Loucy (cell line): ENCODE results near the gene RRP1.

Source experiments
- H2AFZ ChIP-seq: fragments of 200-600 bp; sonication (generic); 2 replicates; pipeline ENCODE4 v1.6.0; 2016; ENCODE audit warnings: antibody characterized with exemption, mild to moderate bottlenecking, low read length, moderate library complexity
- H3F3A ChIP-seq: fragments of 200-600 bp; 2 replicates; pipeline ENCODE4 v1.6.0; 2016; ENCODE audit warnings: antibody characterized with exemption, low read depth, mild to moderate bottlenecking
- H3K27me3 ChIP-seq: fragments of 200-600 bp; sonication (generic); 2 replicates; pipeline ENCODE4 v1.6.1; 2014; ENCODE audit warnings: low read length, mild to moderate bottlenecking; ENCODE audit not compliant: insufficient read depth, poor library complexity, severe bottlenecking
- H3K36me3 ChIP-seq: fragments of 200-600 bp; sonication (generic); 2 replicates; pipeline ENCODE4 v1.6.1; 2016; ENCODE audit warnings: low read length; ENCODE audit not compliant: insufficient read depth
- H3K4me1 ChIP-seq: fragments of 200-600 bp; sonication (generic); 2 replicates; pipeline ENCODE4 v1.5.1; 2014; ENCODE audit warnings: low read length, mild to moderate bottlenecking; ENCODE audit not compliant: insufficient read depth, poor library complexity, severe bottlenecking
- H3K4me2 ChIP-seq: fragments of 200-600 bp; sonication (generic); 2 replicates; pipeline ENCODE4 v1.6.0; 2014; ENCODE audit warnings: antibody characterized with exemption, low read length, low read depth, mild to moderate bottlenecking; ENCODE audit not compliant: poor library complexity, severe bottlenecking
- H3K4me3 ChIP-seq: fragments of 200-600 bp; sonication (generic); 2 replicates; pipeline ENCODE4 v1.5.1; 2014; ENCODE audit warnings: low read length, mild to moderate bottlenecking, mixed read lengths; ENCODE audit not compliant: poor library complexity, severe bottlenecking
- H3K79me2 ChIP-seq: fragments of 200-600 bp; sonication (generic); 2 replicates; pipeline ENCODE4 v1.6.1; 2014; ENCODE audit warnings: low read length; ENCODE audit not compliant: insufficient read depth
- H3K9ac ChIP-seq: fragments of 200-600 bp; sonication (generic); 2 replicates; pipeline ENCODE4 v1.6.0; 2014; ENCODE audit warnings: mild to moderate bottlenecking, low read depth, low read length, moderate library complexity; ENCODE audit not compliant: poor library complexity, severe bottlenecking
- H3K9me2 ChIP-seq: fragments of 200-600 bp; sonication (generic); replicated peaks from 2 replicates; pipeline ENCODE4 v1.6.1; 2016; ENCODE audit warnings: low read depth, low read length, mixed read lengths
- H3K9me3 ChIP-seq: fragments of 200-600 bp; sonication (generic); 2 replicates; pipeline ENCODE4 v1.6.1; 2014; ENCODE audit warnings: mild to moderate bottlenecking, antibody characterized with exemption, low read length, low read depth; ENCODE audit not compliant: insufficient read depth
- H4K20me1 ChIP-seq: fragments of 200-600 bp; sonication (generic); 2 replicates; pipeline ENCODE4 v1.6.0; 2014; ENCODE audit warnings: antibody characterized with exemption, low read length, mild to moderate bottlenecking; ENCODE audit not compliant: insufficient read depth, poor library complexity, severe bottlenecking
- EZH2phosphoT487 ChIP-seq: fragments of 200-600 bp; IDR thresholded peaks from 2 replicates; pipeline ENCODE4 v1.6.1; 2018; ENCODE audit warnings: antibody characterized with exemption, mild to moderate bottlenecking, moderate library complexity, borderline replicate concordance
- TF ChIP-seq, protein P1 (sequence below): fragments of 200-600 bp; sonication (generic); conservative IDR thresholded peaks from 2 replicates; pipeline ENCODE4 v1.5.1; 2014; ENCODE audit warnings: mild to moderate bottlenecking, antibody characterized with exemption, low read length

Gene RRP1

DNA sequence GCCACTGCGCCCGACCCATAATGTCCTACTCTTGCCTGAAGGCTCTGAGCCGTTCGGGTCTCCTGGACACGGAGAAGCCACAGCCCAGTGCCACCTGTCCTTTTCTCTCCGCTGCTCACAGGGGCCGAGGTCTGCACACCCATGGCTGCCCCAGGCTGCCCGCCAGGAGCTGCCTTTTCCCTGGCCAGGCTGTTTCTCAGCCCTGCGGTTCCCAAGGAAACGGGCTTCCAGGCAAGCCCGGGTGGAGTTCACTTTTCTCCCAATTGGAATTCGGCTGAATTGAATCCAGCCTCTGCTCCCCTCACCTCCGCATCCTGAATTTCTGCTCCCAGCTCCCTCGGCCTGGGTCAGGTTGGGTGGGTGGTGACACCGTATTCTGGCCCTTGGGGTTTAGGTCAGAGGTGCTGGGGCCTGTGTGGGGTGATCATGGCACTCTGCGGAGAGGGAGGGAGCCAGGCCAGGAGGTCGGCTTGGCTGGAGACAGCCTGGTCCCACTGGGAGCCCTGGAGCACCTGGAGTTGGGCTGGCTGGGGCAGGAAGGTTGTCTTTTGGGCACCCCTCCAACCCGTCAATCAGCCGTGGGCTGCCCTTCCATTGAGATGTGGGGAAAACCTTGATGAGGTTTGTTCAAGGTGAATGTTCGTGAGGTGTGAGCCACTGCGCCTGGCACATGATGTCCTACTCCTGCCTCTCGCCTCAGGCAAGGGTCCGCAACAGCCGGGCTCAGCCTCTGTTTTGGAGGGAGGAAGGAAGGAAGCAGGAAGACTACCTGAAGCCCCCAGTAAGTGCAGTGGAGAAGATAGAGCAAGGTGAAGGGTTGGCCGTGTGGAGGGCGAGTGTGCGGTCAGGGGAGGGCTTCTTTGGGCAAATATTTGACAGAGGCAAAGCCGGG lies 25.1 kb downstream of the RRP1 start:
- Histone ChIP-seq H3K4me3 (no peak overlapping the region), H3K79me2 (no peaks in the 10 kb centered on the region), H2AFZ (no peak overlapping the region), H4K20me1 (no peaks in the 10 kb centered on the region), H3F3A (no peaks in the 10 kb centered on the region), H3K9ac (no peak overlapping the region), H3K36me3 (no peaks in the 10 kb centered on the region), H3K9me2 (no peaks in the 10 kb centered on the region), H3K4me2 (no peak overlapping the region), H3K9me3 (no peaks in the 10 kb centered on the region), H3K27me3 (no peaks in the 10 kb centered on the region), H3K4me1 (peaks cover 3% of the 10 kb centered on the region)
- TF ChIP-seq EZH2phosphoT487: no peak

DNA sequence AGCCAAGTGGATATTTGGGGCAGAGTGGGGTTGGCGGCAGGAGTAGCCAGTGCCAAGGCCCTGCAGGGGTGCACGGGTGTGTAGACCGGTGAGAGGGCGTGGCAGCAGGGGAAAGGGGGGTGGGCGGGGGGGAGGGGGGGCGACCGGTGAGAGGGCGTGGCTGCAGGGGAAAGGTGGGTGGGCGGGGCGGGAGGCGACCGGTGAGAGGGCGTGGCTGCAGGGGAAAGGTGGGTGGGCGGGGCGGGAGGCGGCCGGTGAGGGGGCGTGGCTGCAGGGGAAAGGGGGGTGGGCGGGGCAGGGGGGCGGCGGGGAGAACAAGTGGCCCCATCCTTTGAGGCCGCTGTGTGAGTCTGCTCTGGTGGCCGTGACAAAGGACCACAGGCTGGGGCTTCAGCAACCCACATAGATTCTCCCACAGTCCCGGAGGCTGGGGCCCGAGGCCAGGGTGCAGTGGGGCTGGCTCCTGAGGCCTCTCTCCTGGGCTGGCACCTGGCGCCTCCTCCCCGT lies 25.8 kb downstream of the RRP1 start:
- no peaks in the 10 kb centered on the region for H3K9me2 ChIP-seq
- no peaks in the 10 kb centered on the region for H4K20me1 ChIP-seq
- H3K4me1 ChIP-seq: peaks cover 3% of the 10 kb centered on the region
- H3K9me3 ChIP-seq: no peaks in the 10 kb centered on the region
- no peaks in the 10 kb centered on the region for H3K27me3 ChIP-seq
- TF ChIP-seq, protein P1, sequence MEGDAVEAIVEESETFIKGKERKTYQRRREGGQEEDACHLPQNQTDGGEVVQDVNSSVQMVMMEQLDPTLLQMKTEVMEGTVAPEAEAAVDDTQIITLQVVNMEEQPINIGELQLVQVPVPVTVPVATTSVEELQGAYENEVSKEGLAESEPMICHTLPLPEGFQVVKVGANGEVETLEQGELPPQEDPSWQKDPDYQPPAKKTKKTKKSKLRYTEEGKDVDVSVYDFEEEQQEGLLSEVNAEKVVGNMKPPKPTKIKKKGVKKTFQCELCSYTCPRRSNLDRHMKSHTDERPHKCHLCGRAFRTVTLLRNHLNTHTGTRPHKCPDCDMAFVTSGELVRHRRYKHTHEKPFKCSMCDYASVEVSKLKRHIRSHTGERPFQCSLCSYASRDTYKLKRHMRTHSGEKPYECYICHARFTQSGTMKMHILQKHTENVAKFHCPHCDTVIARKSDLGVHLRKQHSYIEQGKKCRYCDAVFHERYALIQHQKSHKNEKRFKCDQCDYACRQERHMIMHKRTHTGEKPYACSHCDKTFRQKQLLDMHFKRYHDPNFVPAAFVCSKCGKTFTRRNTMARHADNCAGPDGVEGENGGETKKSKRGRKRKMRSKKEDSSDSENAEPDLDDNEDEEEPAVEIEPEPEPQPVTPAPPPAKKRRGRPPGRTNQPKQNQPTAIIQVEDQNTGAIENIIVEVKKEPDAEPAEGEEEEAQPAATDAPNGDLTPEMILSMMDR: no peak
- no peak for TF ChIP-seq EZH2phosphoT487
- no peak overlapping the region for H3K9ac ChIP-seq
- H3K4me2 ChIP-seq: no peak overlapping the region
- no peaks in the 10 kb centered on the region for H3K79me2 ChIP-seq
- H2AFZ ChIP-seq: no peak overlapping the region
- H3K36me3 ChIP-seq: no peaks in the 10 kb centered on the region
- H3F3A ChIP-seq: no peaks in the 10 kb centered on the region
- no peak overlapping the region for H3K4me3 ChIP-seq

DNA sequence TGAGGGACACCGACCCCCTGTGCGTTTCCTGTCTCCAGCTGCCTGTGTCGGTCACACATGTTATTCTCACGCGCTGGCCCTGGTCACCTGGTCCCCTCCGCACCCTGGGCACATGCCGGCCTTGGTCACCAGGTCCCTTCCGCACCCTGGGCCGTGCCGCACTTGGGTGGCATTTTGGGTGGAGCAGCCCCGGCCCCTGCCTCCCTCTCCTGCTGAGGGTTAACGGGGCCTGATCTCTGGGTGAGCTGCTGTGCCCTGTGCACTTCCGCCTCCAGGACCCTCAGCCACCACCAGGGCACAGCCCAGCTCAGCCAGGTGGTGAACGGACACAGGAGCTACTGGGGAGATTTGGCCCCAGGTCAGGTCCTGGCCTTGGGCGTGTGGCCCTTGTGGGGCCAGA lies 26.6 kb downstream of the RRP1 start:
- no peaks in the 10 kb centered on the region for H3K9me2 ChIP-seq
- no peaks in the 10 kb centered on the region for H3K36me3 ChIP-seq
- no peak overlapping the region for H3K4me3 ChIP-seq
- H3F3A ChIP-seq: no peaks in the 10 kb centered on the region
- no peaks in the 10 kb centered on the region for H3K9me3 ChIP-seq
- peaks cover 2% of the 10 kb centered on the region for H3K4me1 ChIP-seq
- H3K79me2 ChIP-seq: no peaks in the 10 kb centered on the region
- H2AFZ ChIP-seq: no peak overlapping the region
- no peak overlapping the region for H3K9ac ChIP-seq
- TF ChIP-seq EZH2phosphoT487: no peak
- TF ChIP-seq, protein P1: no peak
- no peaks in the 10 kb centered on the region for H3K27me3 ChIP-seq
- H4K20me1 ChIP-seq: no peaks in the 10 kb centered on the region
- no peak overlapping the region for H3K4me2 ChIP-seq
